ENCODE results near the gene AMPD2. TPM values are rescaled to one million over a fixed set of nuclear protein-coding genes. Genes with fewer than 3 reads are reported as not detected.

AMPD2 gene
- total and polyA plus RNA-seq, 5 experiments from 2014 or later = 21.9 to 76.0 (median 33.9) TPM

DNA sequence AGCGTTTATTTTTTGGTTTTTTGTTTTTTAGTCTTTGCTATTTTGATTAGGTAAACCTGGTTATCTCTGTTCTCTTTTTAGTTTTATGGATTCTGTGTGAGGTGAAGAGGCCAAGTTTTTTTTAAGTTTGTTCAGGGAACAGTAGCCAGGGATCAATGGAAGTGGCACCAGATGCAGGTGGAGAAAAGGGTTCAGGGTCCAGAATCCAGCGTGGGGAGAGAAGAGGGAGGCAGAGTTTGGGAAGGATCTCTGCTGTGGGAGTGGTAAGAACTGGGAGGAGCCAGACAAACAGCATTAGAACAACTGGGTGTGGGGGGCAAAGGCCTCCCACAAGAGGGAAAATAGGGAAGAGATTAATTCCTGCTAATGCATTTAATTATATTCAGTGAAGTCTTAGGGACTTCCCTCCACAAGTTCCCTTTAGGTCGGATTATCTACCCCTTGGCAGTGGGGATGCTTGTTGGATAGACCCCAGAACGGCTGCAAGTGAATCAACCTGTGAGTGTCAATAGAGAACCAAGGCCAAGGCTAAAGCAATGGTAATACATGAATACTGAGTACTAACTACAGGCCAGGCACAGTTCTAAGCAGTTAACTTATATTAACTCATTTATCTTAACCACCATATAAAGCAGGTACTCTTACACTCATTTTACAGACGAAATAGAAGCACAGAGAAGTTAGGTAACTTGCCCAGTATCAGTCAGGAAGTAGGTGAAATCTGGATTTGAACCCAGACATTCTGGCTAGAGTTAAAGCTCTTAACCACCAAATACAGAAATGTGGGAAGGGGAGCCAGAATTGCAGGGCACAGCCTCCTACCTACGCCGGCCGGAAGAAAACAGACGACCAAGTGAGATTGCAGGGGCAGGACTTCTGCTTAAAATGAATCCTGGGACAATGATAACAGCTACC, 719 bp upstream of the AMPD2 start:
- Mint-ChIP-seq H3K27ac (peak overlapping the region; percentile 92 to 99 (median 98)), H3K4me1 (peaks cover 43 to 75% (median 60%) of the 10 kb centered on the region in 4 donors), H3K9me3 (no peaks in the 10 kb centered on the region), H3K36me3 (no peaks in the 10 kb centered on the region), H3K27me3 (no peaks in the 10 kb centered on the region), H3K4me3 (peak overlapping the region; percentile 91 to 99 (median 97))
- ATAC-seq (no peak), DNase-seq (no peak)
- POLR2A ChIA-PET = interaction anchor here (0.7 to 4.7 kb wide), 5 partner anchors 17 to 366 kb away, joined by 3 to 48 read pairs (median 4); partner anchors contain the start of genes AHCYL1 and GNAI3

DNA sequence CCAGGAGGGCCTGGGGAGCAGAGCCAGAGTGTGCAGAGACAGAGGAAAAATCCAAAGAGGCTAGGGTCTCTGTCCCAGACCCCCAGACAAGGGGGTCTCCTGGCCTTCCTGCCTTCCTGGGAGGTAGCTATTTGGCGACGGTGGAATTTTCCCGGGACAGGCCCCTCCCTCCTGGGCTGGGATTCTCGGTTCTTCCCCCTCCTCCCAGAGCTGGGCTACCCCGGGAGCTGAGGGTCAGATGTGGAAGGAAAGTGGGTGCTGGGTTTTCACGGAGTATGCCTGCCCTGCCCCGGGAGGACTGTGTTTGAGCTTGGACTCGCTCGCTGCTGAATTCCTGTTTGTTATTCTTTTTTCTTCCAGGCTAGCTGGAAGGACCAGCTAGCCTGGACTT, 759 bp downstream of the AMPD2 start:
- Mint-ChIP-seq H3K27me3 (no peaks in the 10 kb centered on the region), H3K4me3 (peak overlapping the region; percentile 91 to 99 (median 97)), H3K4me1 (peaks cover 48 to 90% (median 71%) of the 10 kb centered on the region in 4 donors), H3K9me3 (no peaks in the 10 kb centered on the region), H3K27ac (peak overlapping the region; percentile 84 to 99 (median 98)), H3K36me3 (peaks cover 0 to 2% (median 0%) of the 10 kb centered on the region in 3 donors)
- DNase-seq (peak in 1 of 10 donors; percentile 16), ATAC-seq (peak in 1 of 2 donors; percentile 2)
- POLR2A ChIA-PET = interaction anchor here (0.6 to 4.7 kb wide), 5 partner anchors 72 to 407 kb away, joined by 3 to 48 read pairs (median 4); partner anchors contain the start of genes AHCYL1, ATXN7L2, GNAI3 and SARS1

DNA sequence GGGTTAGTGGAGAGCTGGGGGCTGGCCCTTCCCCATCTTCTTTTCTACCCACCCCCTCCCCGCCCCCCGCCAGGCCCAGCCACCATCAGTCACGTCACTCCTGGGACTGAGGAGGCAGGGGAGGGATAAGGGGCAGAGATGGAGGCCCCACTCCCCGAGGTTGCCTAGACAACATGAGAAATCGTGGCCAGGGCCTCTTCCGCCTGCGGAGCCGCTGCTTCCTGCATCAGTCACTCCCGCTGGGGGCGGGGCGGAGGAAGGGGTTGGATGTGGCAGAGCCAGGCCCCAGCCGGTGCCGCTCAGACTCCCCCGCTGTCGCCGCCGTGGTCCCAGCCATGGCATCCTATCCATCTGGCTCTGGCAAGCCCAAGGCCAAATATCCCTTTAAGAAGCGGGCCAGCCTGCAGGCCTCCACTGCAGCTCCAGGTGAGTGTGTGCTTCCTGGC, 1.2 kb downstream of the AMPD2 start:
- DNase-seq = peak; percentile 91 to 99 (median 95)
- POLR2A ChIA-PET = interaction anchor here (0.6 to 4.7 kb wide), 5 partner anchors 72 to 407 kb away, joined by 3 to 48 read pairs (median 4); partner anchors contain the start of genes AHCYL1, ATXN7L2, GNAI3 and SARS1
- H3K4me3 Mint-ChIP-seq = peak overlapping the region; percentile 91 to 99 (median 97)
- no peaks in the 10 kb centered on the region for H3K27me3 Mint-ChIP-seq
- H3K9me3 Mint-ChIP-seq = no peaks in the 10 kb centered on the region
- peak overlapping the region; percentile 84 to 99 (median 98) for H3K27ac Mint-ChIP-seq
- peak; percentile 86 to 89 for ATAC-seq
- H3K4me1 Mint-ChIP-seq = peaks cover 51 to 92% (median 71%) of the 10 kb centered on the region in 4 donors
- peaks cover 0 to 5% (median 2%) of the 10 kb centered on the region in 3 donors for H3K36me3 Mint-ChIP-seq

DNA sequence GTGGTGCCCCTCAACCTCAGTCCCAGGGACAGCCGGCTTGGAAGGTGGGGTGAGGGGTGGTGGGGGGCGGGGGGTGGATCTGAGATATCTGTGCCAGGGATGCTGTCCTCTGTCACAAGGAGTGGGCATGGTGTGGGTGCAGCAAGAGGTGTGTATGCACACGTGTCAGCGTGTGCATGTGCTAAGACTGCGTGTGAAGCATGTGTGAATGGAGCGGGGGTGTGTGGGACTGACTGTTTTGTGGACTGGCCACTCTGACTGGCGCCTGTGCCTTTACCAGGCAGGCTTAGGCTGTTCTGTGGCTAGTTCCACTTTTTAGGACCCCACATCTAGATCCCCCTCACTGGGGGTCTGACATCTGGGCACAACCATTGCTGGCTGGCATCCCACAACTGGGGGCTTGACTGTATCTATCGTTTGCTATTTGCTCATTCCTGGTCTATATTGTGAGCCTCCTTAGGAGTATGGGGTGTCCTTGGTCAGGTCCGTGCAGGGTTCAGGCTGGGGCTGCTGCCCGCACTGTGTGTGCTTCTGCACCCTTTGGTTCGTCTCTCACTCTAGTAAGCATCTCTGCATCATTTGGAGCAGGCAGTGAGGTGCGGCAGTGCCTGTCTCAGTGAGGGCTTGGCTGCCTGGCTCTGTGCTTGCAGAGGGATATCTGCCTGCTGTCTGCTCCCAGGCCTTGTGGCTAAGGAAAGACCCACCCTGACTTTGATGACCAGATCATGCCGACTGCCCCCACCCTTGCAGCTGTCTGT, 1.9 kb downstream of the AMPD2 start:
- Mint-ChIP-seq H3K4me3 (peak overlapping the region; percentile 91 to 99 (median 97)), H3K9me3 (no peaks in the 10 kb centered on the region), H3K36me3 (peaks cover 0 to 12% (median 5%) of the 10 kb centered on the region in 3 donors), H3K4me1 (peaks cover 46 to 85% (median 65%) of the 10 kb centered on the region in 4 donors), H3K27ac (peak overlapping the region; percentile 90 to 99 (median 98)), H3K27me3 (no peaks in the 10 kb centered on the region)
- POLR2A ChIA-PET = interaction anchor here (4.7 kb wide), 1 partner anchor 73 kb away, joined by 48 read pairs; the partner anchor contains the start of gene GNAI3
- ATAC-seq (peak; percentile 5 to 9), DNase-seq (no peak)

DNA sequence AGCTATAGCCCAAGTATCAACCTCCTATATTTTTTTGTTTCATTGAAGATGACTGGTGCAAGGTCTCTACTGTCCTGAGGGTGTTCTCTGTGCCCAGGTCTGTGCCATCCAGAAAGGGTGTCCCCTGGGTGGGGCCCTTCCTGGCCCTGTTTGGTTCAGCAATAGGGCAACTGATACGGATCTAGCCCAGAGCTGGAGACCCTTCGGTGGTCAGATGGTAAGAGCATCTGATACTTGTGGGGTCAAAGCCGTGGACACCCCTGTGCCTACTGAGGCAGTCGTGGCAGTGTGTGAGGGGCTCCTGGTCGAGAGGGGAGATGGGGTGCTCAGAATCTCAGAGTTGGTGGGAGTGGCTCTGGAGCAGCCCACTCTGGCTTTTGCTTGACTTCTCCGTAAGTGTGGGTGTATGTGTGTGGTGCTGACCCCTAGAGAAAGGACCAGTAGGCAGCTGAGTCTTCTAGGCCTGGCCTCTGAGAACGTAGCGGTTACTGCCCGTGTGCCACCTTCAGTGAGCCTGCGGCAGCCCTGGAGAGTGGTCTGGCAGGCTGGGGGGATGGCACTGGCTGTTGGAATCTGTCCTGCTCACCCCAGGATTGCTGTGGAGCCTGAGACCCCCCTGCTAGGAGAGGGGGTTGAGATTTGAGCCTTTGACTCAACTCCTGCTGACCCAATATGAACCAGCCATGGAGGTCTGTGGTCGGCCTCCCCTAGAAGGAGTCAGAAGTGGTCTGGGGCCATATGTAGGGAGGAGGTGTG, 2.7 kb downstream of the AMPD2 start:
- peak overlapping the region; percentile 90 to 99 (median 98) for H3K27ac Mint-ChIP-seq
- no peak for DNase-seq
- H3K27me3 Mint-ChIP-seq = no peaks in the 10 kb centered on the region
- H3K4me1 Mint-ChIP-seq = peaks cover 43 to 78% (median 59%) of the 10 kb centered on the region in 4 donors
- POLR2A ChIA-PET = interaction anchor here (1.0 to 4.7 kb wide), 3 partner anchors 73 to 152 kb away, joined by 3 to 48 read pairs (median 7); partner anchors contain the start of gene GNAI3
- H3K4me3 Mint-ChIP-seq = peak overlapping the region; percentile 91 to 99 (median 97)
- no peaks in the 10 kb centered on the region for H3K9me3 Mint-ChIP-seq
- no peak for ATAC-seq
- H3K36me3 Mint-ChIP-seq = peaks cover 0 to 13% (median 5%) of the 10 kb centered on the region in 3 donors

DNA sequence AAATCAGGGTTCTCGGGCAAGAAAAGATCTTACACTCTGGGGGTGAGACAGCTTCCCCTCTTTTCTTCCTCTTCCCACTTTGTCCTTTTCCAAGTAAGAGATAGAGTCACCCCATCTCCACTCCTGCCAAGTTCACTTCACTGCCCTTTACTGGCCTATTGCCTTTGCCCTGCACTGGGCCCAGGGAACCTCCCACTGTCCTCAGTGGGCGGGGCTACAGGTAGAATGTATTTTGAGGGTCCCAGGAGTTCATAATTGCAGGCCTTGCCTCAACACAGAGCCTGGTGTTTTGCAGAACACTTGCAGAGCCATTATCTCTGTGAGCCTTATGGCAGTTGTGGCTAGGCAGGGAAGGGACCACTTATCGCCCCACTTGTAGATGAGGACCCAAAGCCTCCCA, 3.3 kb downstream of the AMPD2 start:
- DNase-seq (no peak), ATAC-seq (no peak)
- Mint-ChIP-seq H3K4me3 (peak overlapping the region; percentile 17 to 99 (median 97)), H3K36me3 (peaks cover 0 to 18% (median 8%) of the 10 kb centered on the region in 3 donors), H3K27me3 (no peaks in the 10 kb centered on the region), H3K4me1 (peaks cover 43 to 75% (median 58%) of the 10 kb centered on the region in 4 donors), H3K9me3 (no peaks in the 10 kb centered on the region), H3K27ac (peak overlapping the region; percentile 90 to 99 (median 98))
- POLR2A ChIA-PET = interaction anchor here (1.0 to 2.7 kb wide), 3 partner anchors 74 to 151 kb away, joined by 3 to 8 read pairs (median 7); partner anchors contain the start of gene GNAI3

DNA sequence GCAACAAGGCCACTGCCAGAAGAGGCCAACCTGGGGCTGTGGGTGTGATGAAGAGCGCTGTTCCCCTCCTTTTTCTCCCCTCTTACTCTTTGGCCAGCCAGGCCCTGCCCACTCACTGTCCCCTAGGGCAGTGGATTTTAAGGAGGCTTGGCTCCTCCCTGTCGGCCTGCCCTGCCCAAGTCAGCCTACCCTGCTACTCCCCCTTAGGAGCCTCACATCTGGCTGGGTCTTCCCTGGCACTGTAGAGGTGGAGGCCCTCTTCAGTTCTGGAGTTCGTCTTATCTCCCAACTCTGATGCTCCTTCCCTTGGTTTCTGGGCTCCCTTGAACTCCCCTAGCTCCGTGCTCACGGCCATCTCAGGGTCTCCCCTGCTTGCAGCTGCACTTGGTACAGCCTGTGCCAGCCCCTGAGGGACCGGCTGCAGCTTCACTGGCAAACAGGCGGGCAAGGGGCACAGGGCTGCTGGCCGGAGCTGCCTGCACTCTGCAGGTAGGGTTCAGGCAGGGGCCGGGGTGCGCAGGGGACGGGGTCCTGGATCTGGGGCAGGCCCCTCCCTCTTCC, 4.0 kb downstream of the AMPD2 start:
- POLR2A ChIA-PET = interaction anchor here (1.0 to 2.7 kb wide), 4 partner anchors 64 to 151 kb away, joined by 3 to 8 read pairs (median 5); partner anchors contain the start of gene GNAI3
- peaks cover 41 to 70% (median 55%) of the 10 kb centered on the region in 4 donors for H3K4me1 Mint-ChIP-seq
- no peaks in the 10 kb centered on the region for H3K9me3 Mint-ChIP-seq
- ATAC-seq (no peak), DNase-seq (no peak)
- H3K4me3 Mint-ChIP-seq = peak overlapping the region; percentile 57 to 99 (median 96)
- H3K27ac Mint-ChIP-seq = peak overlapping the region; percentile 85 to 99 (median 98)
- H3K36me3 Mint-ChIP-seq = peaks cover 0 to 26% (median 8%) of the 10 kb centered on the region in 3 donors
- H3K27me3 Mint-ChIP-seq = no peaks in the 10 kb centered on the region

DNA sequence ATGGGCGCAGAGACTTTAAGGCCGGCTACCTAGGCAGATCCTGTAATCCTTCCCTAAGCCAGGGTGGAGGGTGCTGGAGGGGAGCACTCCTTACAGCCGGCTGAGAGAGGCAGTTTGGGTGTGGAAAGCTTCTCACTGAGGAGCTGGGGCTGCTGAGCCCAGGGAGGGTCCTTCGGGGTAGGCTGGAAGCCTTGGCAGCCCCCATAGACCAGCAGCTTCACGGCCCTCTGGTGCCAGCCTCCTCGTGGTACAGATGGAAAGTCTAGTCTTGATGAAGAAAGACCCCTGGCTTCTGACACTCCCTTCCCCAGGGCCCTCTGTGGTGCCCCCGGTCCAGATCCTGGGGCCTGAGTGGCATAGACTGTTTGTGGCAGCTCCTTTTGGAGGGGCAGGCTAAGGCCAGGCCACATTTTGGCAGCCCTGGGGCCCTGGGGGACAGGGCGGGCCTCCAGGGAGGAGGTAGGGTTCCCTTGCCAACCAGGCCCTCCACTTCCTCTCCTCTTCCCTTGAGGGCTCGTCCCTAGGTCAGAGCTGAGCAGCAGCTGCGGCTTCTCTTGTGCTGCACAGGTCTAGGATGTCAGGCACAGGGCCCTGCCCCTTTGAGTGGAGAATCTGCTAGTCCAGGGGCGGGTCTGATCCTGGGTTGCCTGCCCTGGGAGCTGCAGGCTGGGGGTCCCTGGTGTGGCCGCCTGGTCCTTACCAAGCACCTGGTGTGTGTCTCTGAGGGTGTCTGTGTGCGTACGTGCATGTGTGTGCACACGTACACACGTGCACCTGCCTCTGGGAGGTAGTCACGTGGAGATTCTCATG, 4.8 kb downstream of the AMPD2 start:
- no peaks in the 10 kb centered on the region for H3K9me3 Mint-ChIP-seq
- peak overlapping the region; percentile 80 to 99 (median 98) for H3K27ac Mint-ChIP-seq
- no peaks in the 10 kb centered on the region for H3K27me3 Mint-ChIP-seq
- DNase-seq = no peak
- H3K4me3 Mint-ChIP-seq = peak overlapping the region; percentile 57 to 99 (median 96)
- POLR2A ChIA-PET = interaction anchor here (0.7 to 2.7 kb wide), 4 partner anchors 64 to 115 kb away, joined by 3 to 8 read pairs (median 5); partner anchors contain the start of genes AMIGO1 and GNAI3
- H3K36me3 Mint-ChIP-seq = peaks cover 0 to 32% (median 10%) of the 10 kb centered on the region in 3 donors
- H3K4me1 Mint-ChIP-seq = peaks cover 36 to 63% (median 48%) of the 10 kb centered on the region in 4 donors
- ATAC-seq = no peak

DNA sequence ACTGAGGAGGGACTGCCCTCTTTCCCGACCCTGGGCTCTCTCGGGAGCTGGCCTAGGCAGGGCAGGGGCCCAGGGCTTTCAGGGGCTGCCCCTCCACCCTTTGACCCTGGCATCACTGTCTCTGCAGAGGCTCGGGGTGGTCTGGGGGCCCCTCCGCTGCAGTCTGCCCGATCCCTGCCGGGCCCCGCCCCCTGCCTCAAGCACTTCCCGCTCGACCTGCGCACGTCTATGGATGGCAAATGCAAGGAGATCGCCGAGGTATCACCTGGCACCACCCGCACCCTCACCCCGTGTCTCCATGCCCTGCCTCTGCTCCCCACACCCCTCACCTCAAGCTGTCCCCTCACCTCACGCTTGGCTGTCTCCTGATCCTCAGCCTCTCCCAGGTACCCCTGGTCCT, 5.5 kb downstream of the AMPD2 start:
- Mint-ChIP-seq H3K27ac (peak overlapping the region in 8 of 10 donors; percentile 48 to 98 (median 82)), H3K27me3 (no peaks in the 10 kb centered on the region), H3K4me1 (peaks cover 33 to 55% (median 46%) of the 10 kb centered on the region in 4 donors), H3K4me3 (peak overlapping the region in 3 of 10 donors; percentile 6 to 48 (median 27)), H3K9me3 (no peaks in the 10 kb centered on the region), H3K36me3 (peaks cover 0 to 40% (median 10%) of the 10 kb centered on the region in 3 donors)
- POLR2A ChIA-PET = interaction anchor here (0.5 to 2.7 kb wide), 3 partner anchors 65 to 79 kb away, joined by 3 to 7 read pairs (median 3); partner anchors contain the start of gene GNAI3
- ATAC-seq (no peak), DNase-seq (no peak)

Data from naive thymus-derived CD8-positive, alpha-beta T cell (primary cell).